GM19035 (cell line): ENCODE data around the gene CCDC186.
"Not testable (repeated sequence)": the region's sequence is repeated elsewhere in the genome, so short reads cannot be mapped to it uniquely, and the experiment has no call there.

ENCODE experiments used
- ATAC-seq: cut with Tn5 transposase; IDR thresholded peaks from one replicate; pipeline ENCODE4 v1.9.1; 2021; ENCODE audit not compliant: unreplicated experiment

CCDC186 gene

GRCh38 chr10:114174695-114175188 is 739 bp upstream of the CCDC186 start:
- no peak for ATAC-seq

- ATAC-seq = no peak
Observed at GRCh38 chr10:114173603-114173920, 441 bp downstream of the CCDC186 start.

GRCh38 chr10:114172776-114173602 is 1.0 kb downstream of the CCDC186 start:
- ATAC-seq = no peak

- no peak for ATAC-seq
Observed at GRCh38 chr10:114172216-114172615, 1.8 kb downstream of the CCDC186 start.

- ATAC-seq = no peak
Observed at GRCh38 chr10:114168450-114169009, 5.5 kb downstream of the CCDC186 start.

- ATAC-seq = no peak
Observed at GRCh38 chr10:114167985-114168384, 6.0 kb downstream of the CCDC186 start.

- no peak for ATAC-seq
Observed at GRCh38 chr10:114166494-114166893, 7.5 kb downstream of the CCDC186 start.

- ATAC-seq = no peak
Observed at GRCh38 chr10:114166043-114166442, 8.0 kb downstream of the CCDC186 start.

- no peak for ATAC-seq
Observed at GRCh38 chr10:114163062-114163461, 10.9 kb downstream of the CCDC186 start.

GRCh38 chr10:114157912-114158311 is 16.1 kb downstream of the CCDC186 start:
- no peak for ATAC-seq

GRCh38 chr10:114151892-114152291 is 22.1 kb downstream of the CCDC186 start:
- ATAC-seq = no peak

GRCh38 chr10:114151486-114151885 is 22.5 kb downstream of the CCDC186 start:
- ATAC-seq = no peak

GRCh38 chr10:114149476-114149875 is 24.5 kb downstream of the CCDC186 start:
- ATAC-seq = not testable (repeated sequence)

- no peak for ATAC-seq
Observed at GRCh38 chr10:114143160-114143559, 30.8 kb downstream of the CCDC186 start.

GRCh38 chr10:114142018-114142417 is 32.0 kb downstream of the CCDC186 start:
- ATAC-seq = no peak

GRCh38 chr10:114140827-114141226 is 33.2 kb downstream of the CCDC186 start:
- not testable (repeated sequence) for ATAC-seq

- no peak for ATAC-seq
Observed at GRCh38 chr10:114140036-114140435, 34.0 kb downstream of the CCDC186 start.

- no peak for ATAC-seq
Observed at GRCh38 chr10:114138581-114138980, 35.4 kb downstream of the CCDC186 start.

- no peak for ATAC-seq
Observed at GRCh38 chr10:114135476-114135875, 38.5 kb downstream of the CCDC186 start.

GRCh38 chr10:114131094-114131493 is 42.9 kb downstream of the CCDC186 start:
- ATAC-seq = peak; percentile 77

- no peak for ATAC-seq
Observed at GRCh38 chr10:114121031-114121430, 53.0 kb downstream of the CCDC186 start.

GRCh38 chr10:114118514-114118913 is 55.5 kb downstream of the CCDC186 start:
- no peak for ATAC-seq

- no peak for ATAC-seq
Observed at GRCh38 chr10:114117728-114118127, 56.3 kb downstream of the CCDC186 start.
